Bone marrow (tissue), 2 donors: ENCODE data around the gene FKRP.
"Not testable (repeated sequence)": the region's sequence is repeated elsewhere in the genome, so short reads cannot be mapped to it uniquely, and the experiment has no call there.

Source experiments
- DNase-seq, 2 donors: peaks; one replicate each; lab custom pipeline; 2025; lab: John Stamatoyannopoulos, UW

FKRP gene

GRCh38 chr19:46759817-46760333, 14.0 kb downstream of the FKRP start:
- DNase-seq, result no peak

- no peak for DNase-seq
These were observed 14.5 kb downstream of the FKRP start for GRCh38 chr19:46760363-46760762.

- DNase-seq, result not testable (repeated sequence)
These were observed 15.0 kb downstream of the FKRP start for GRCh38 chr19:46760897-46761296.

GRCh38 chr19:46761418-46761831, 15.6 kb downstream of the FKRP start:
- no peak for DNase-seq

GRCh38 chr19:46762245-46762890, 16.5 kb downstream of the FKRP start:
- no peak for DNase-seq

- no peak for DNase-seq
These were observed 19.0 kb downstream of the FKRP start for GRCh38 chr19:46764817-46765291.

- DNase-seq, result peak in 1 of 2 donors; percentile 2
These were observed 20.9 kb downstream of the FKRP start for GRCh38 chr19:46766569-46767317.

GRCh38 chr19:46768746-46769145, 22.9 kb downstream of the FKRP start:
- not testable (repeated sequence) for DNase-seq

GRCh38 chr19:46772170-46773017, 26.5 kb downstream of the FKRP start:
- DNase-seq, result no peak

- DNase-seq, result no peak
These were observed 27.2 kb downstream of the FKRP start for GRCh38 chr19:46773018-46773399.

GRCh38 chr19:46775642-46776258, 29.9 kb downstream of the FKRP start:
- no peak for DNase-seq

GRCh38 chr19:46776927-46777911, 31.4 kb downstream of the FKRP start:
- DNase-seq, result no peak

- not testable (repeated sequence) for DNase-seq
These were observed 32.2 kb downstream of the FKRP start for GRCh38 chr19:46777956-46778645.

- no peak for DNase-seq
These were observed 36.6 kb downstream of the FKRP start for GRCh38 chr19:46782355-46783019.

GRCh38 chr19:46783670-46784069, 37.8 kb downstream of the FKRP start:
- DNase-seq, result no peak

GRCh38 chr19:46784262-46785053, 38.6 kb downstream of the FKRP start:
- DNase-seq, result peak; percentile 44 to 78

GRCh38 chr19:46785054-46785979, 39.5 kb downstream of the FKRP start:
- DNase-seq, result no peak

- DNase-seq, result no peak
These were observed 40.1 kb downstream of the FKRP start for GRCh38 chr19:46785980-46786235.
